HCT116 (cell line): ENCODE data around the gene APOD. TPM values are rescaled to one million over a fixed set of nuclear protein-coding genes. Genes with fewer than 3 reads are reported as not detected.

Experiments used
- ATAC-seq: fragments of 200-7000 bp; cut with Tn5 transposase; 2 replicates; pipeline ENCODE4 v1.9.1; 2020; ENCODE audit warnings: mild to moderate bottlenecking, moderate library complexity
- BruUV-seq: library from RNA; stranded (reverse); fragments of 400-500 nt; replicated peaks from 2 replicates; lab custom pipeline; 2021; lab: Mats Ljungman, UMichigan
- CTCF ChIA-PET: fragments of 300-600 bp; sonication (Branson Sonifier 250); formaldehyde crosslinking; loops from one replicate; lab custom pipeline; 2021; ENCODE audit warnings: antibody characterized with exemption; lab: Charles Lee
- POLR2A ChIA-PET: fragments of 300-600, 350-600 bp; sonication (Branson Sonifier 250); formaldehyde crosslinking; loops from one replicate; lab custom pipeline; 2021; ENCODE audit warnings: antibody characterized with exemption; lab: Charles Lee
- RAD21 ChIA-PET, 2 experiments: fragments of 300-600 bp; sonication (Branson Sonifier 250); formaldehyde crosslinking; loops; one replicate each; lab custom pipeline; 2023; ENCODE audit warnings: low total read pairs in 2 of 2; ENCODE audit not compliant: uncharacterized antibody in 2 of 2, unreplicated experiment in 2 of 2, low non-redundant PET in 1 of 2; lab: Charles Lee
- DNase-seq: peaks from one replicate; pipeline ENCODE4 v3.0.0-alpha.2; 2010; ENCODE audit warnings: low read depth, low spot score
- H2AFZ ChIP-seq: fragments of 200-600 bp; shearing (Covaris generic), sonication (generic); 2 replicates; pipeline ENCODE4 v1.6.1; 2017; ENCODE audit warnings: low read depth, mixed run types, mixed read lengths, antibody characterized with exemption, low read length; ENCODE audit not compliant: poor library complexity, severe bottlenecking
- H3K27ac ChIP-seq: 2 replicates; pipeline ENCODE4 v1.5.1; 2012; ENCODE audit warnings: low read depth, low read length
- H3K27me3 ChIP-seq: fragments of 200-600 bp; sonication (generic); 2 replicates; pipeline ENCODE4 v1.6.1; 2016; ENCODE audit warnings: mixed run types, low read length, mixed read lengths; ENCODE audit not compliant: insufficient read depth
- H3K36me3 ChIP-seq, 2 experiments: fragments of 200-500 bp in 1 of 2; fragments of 200-600 bp in 1 of 2; sonication (Bioruptor generic) in 1 of 2; sonication (generic) in 1 of 2; 2 replicates each; pipeline versions ENCODE4 v1.5.1 to v1.6.1; 2014 to 2016; ENCODE audit warnings: low read length in 2 of 2, inconsistent platforms in 1 of 2, mixed read lengths in 1 of 2, mixed run types in 1 of 2; ENCODE audit not compliant: insufficient read depth in 2 of 2, control insufficient read depth in 1 of 2
- H3K4me1 ChIP-seq, 2 experiments: fragments of 200-600 bp in 1 of 2; sonication (generic) in 1 of 2; 2 replicates each; pipeline versions ENCODE4 v1.5.1 to v1.6.1; 2012 to 2017; ENCODE audit warnings: low read length in 2 of 2, inconsistent platforms in 1 of 2, mild to moderate bottlenecking in 1 of 2, mixed read lengths in 1 of 2, mixed run types in 1 of 2, moderate library complexity in 1 of 2; ENCODE audit not compliant: insufficient read depth in 2 of 2, control insufficient read depth in 1 of 2
- H3K4me2 ChIP-seq: fragments of 200-600 bp; sonication (generic); 2 replicates; pipeline ENCODE4 v1.6.1; 2017; ENCODE audit warnings: mixed run types, low read length, mixed read lengths
- H3K4me3 ChIP-seq, 2 experiments: fragments of 200-600 bp in 1 of 2; sonication (generic) in 1 of 2; replicated peaks in 1 of 2; 2 replicates each; pipeline ENCODE4 v1.5.1; 2011 to 2016; ENCODE audit warnings: low read length in 2 of 2, control low read depth in 1 of 2, low read depth in 1 of 2, mild to moderate bottlenecking in 1 of 2, mixed read lengths in 1 of 2, mixed run types in 1 of 2
- H3K79me2 ChIP-seq: fragments of 200-600 bp; sonication (generic); 2 replicates; pipeline ENCODE4 v1.6.1; 2017; ENCODE audit warnings: mild to moderate bottlenecking, mixed run types, low read length, moderate library complexity, mixed read lengths; ENCODE audit not compliant: insufficient read depth
- H3K9ac ChIP-seq: fragments of 200-600 bp; sonication (generic); 2 replicates; pipeline ENCODE4 v1.6.1; 2016; ENCODE audit warnings: low read length, mixed read lengths
- H3K9me2 ChIP-seq: fragments of 200-600 bp; sonication (generic), shearing (Covaris generic); 2 replicates; pipeline ENCODE4 v1.6.1; 2017; ENCODE audit warnings: mixed run types, mild to moderate bottlenecking, moderate library complexity; ENCODE audit not compliant: insufficient read depth
- H3K9me3 ChIP-seq, 2 experiments: fragments of 200-500 bp in 1 of 2; fragments of 200-600 bp in 1 of 2; sonication (Bioruptor generic) in 1 of 2; sonication (generic) in 1 of 2; 2 replicates each; pipeline ENCODE4 v1.6.1; 2014 to 2017; ENCODE audit warnings: low read length in 2 of 2, mixed read lengths in 2 of 2, inconsistent platforms in 1 of 2, low read depth in 1 of 2, mild to moderate bottlenecking in 1 of 2, mixed run types in 1 of 2, moderate library complexity in 1 of 2; ENCODE audit not compliant: control insufficient read depth in 1 of 2, insufficient read depth in 1 of 2
- H4K20me1 ChIP-seq: fragments of 200-600 bp; sonication (generic), shearing (Covaris generic); 2 replicates; pipeline ENCODE4 v1.6.1; 2017; ENCODE audit warnings: mixed run types, mild to moderate bottlenecking, moderate library complexity; ENCODE audit not compliant: insufficient read depth
- CBX3 ChIP-seq: IDR thresholded peaks from 2 replicates; pipeline ENCODE4 v1.6.1; 2012; ENCODE audit warnings: low read depth
- EGR1 ChIP-seq: IDR thresholded peaks from 2 replicates; pipeline ENCODE4 v1.6.1; 2012; ENCODE audit warnings: low read depth
- EZH2 ChIP-seq: fragments of 200-600 bp; sonication (generic); IDR thresholded peaks from 2 replicates; pipeline ENCODE4 v1.6.1; 2017; ENCODE audit warnings: antibody characterized with exemption, mixed run types
- EZH2phosphoT487 ChIP-seq: fragments of 200-600 bp; IDR thresholded peaks from 2 replicates; pipeline ENCODE4 v1.6.1; 2018; ENCODE audit warnings: antibody characterized with exemption, borderline replicate concordance
- FOSL1 ChIP-seq: IDR thresholded peaks from 2 replicates; pipeline ENCODE4 v1.6.1; 2012; ENCODE audit warnings: low read depth
- JUND ChIP-seq: IDR thresholded peaks from 2 replicates; pipeline ENCODE4 v1.6.1; 2012
- POLR2A ChIP-seq: IDR thresholded peaks from 2 replicates; pipeline ENCODE4 v1.7.0; 2011; ENCODE audit warnings: borderline replicate concordance; ENCODE audit not compliant: insufficient read depth, insufficient read length; ENCODE audit errors: extremely low read depth
- POLR2AphosphoS5 ChIP-seq: IDR thresholded peaks from 2 replicates; pipeline ENCODE4 v1.6.1; 2011; ENCODE audit warnings: mild to moderate bottlenecking, low read depth, low read length, moderate library complexity
- RAD21 ChIP-seq: IDR thresholded peaks from 2 replicates; pipeline ENCODE4 v1.6.1; 2012; ENCODE audit warnings: low read depth, mild to moderate bottlenecking
- SIN3A ChIP-seq: IDR thresholded peaks from 2 replicates; pipeline ENCODE4 v1.6.1; 2012; ENCODE audit warnings: low read depth
- SRF ChIP-seq: IDR thresholded peaks from 2 replicates; pipeline ENCODE4 v1.6.1; 2012; ENCODE audit warnings: low read depth
- TCF7L2 ChIP-seq: IDR thresholded peaks from 2 replicates; pipeline ENCODE4 v1.7.0; 2011; ENCODE audit warnings: borderline replicate concordance, inconsistent platforms; ENCODE audit not compliant: insufficient read depth, insufficient read length; ENCODE audit errors: extremely low read depth
- YY1 ChIP-seq: IDR thresholded peaks from 2 replicates; pipeline ENCODE4 v1.6.1; 2011; ENCODE audit warnings: low read length, low read depth, moderate library complexity, mild to moderate bottlenecking; ENCODE audit not compliant: insufficient replicate concordance; ENCODE audit errors: extremely low read depth
- ZNF274 ChIP-seq: fragments of 200-500 bp; sonication (Bioruptor generic); IDR thresholded peaks from 2 replicates; pipeline ENCODE4 v1.6.1; 2014; ENCODE audit warnings: mild to moderate bottlenecking, low read depth, low read length, inconsistent platforms
- intact Hi-C: fragments of 100-400 bp; cut with micrococcal nuclease; formaldehyde crosslinking; loops from 2 replicates; pipeline ENCODE4 v1.10.0; 2022
- total RNA-seq: library from RNA; stranded (reverse); gene quantifications from one replicate; pipeline ENCODE4 v1.2.1, GENCODE V29; 2021; ENCODE audit not compliant: unreplicated experiment
- TF ChIP-seq, protein P1 (sequence below): IDR thresholded peaks from 2 replicates; pipeline ENCODE4 v1.6.1; 2012
- TF ChIP-seq, protein P2 (sequence below): IDR thresholded peaks from 2 replicates; pipeline ENCODE4 v1.6.1; 2012
- TF ChIP-seq, protein P3 (sequence below): IDR thresholded peaks from 2 replicates; pipeline ENCODE4 v1.6.1; 2012; ENCODE audit warnings: low read depth
- TF ChIP-seq, protein P4 (sequence below), 3 experiments: fragments of 200-600 bp in 1 of 3; sonication (generic) in 1 of 3; IDR thresholded peaks in 2 of 3; conservative IDR thresholded peaks in 1 of 3; 2 replicates each; pipeline ENCODE4 v1.5.1; 2012 to 2017; ENCODE audit warnings: low read depth in 2 of 3, low read length in 2 of 3, antibody characterized with exemption in 1 of 3, borderline replicate concordance in 1 of 3, control low read depth in 1 of 3, mild to moderate bottlenecking in 1 of 3, mixed read lengths in 1 of 3, mixed run types in 1 of 3, moderate library complexity in 1 of 3; ENCODE audit not compliant: insufficient read depth in 1 of 3

APOD gene
- total RNA-seq, 1 experiment from 2014 or later = 0.76 TPM

DNA sequence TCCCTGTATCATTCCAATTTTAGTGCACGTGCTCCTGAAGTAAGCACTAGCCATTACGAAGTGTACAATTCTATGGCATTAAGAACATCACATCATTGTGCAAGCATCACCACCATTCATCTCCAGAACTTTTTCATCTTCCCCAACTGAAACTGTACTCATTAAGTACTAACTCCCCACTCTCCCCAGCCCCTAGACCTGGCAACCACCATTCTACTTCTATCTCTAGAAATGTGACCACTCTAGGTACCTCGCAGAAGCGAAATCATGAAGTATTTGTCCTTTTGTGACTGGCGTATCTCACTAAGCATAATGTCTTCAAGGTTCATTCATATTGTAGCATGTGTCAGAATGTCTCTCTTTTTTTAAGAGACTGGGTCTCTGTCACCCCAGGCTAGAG is 52.1 kb downstream of the APOD start:
- H3K4me1 ChIP-seq = no peaks in the 10 kb centered on the region
- H3K4me2 ChIP-seq = no peak overlapping the region
- H2AFZ ChIP-seq = no peak overlapping the region
- ChIA-PET POLR2A (no interaction called here), CTCF (no interaction called here), RAD21 (no interaction called here)
- intact Hi-C loops = no loop called here
- TF ChIP-seq TCF7L2 (no peak), POLR2A (no peak), SRF (no peak), CBX3 (no peak), EZH2 (no peak), SIN3A (no peak), YY1 (no peak), EGR1 (no peak), JUND (no peak), FOSL1 (no peak), ZNF274 (no peak), EZH2phosphoT487 (no peak), RAD21 (no peak), POLR2AphosphoS5 (no peak)
- TF ChIP-seq, protein P1, sequence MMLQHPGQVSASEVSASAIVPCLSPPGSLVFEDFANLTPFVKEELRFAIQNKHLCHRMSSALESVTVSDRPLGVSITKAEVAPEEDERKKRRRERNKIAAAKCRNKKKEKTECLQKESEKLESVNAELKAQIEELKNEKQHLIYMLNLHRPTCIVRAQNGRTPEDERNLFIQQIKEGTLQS = no peak
- TF ChIP-seq, protein P2, sequence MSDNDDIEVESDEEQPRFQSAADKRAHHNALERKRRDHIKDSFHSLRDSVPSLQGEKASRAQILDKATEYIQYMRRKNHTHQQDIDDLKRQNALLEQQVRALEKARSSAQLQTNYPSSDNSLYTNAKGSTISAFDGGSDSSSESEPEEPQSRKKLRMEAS = no peak
- TF ChIP-seq, protein P3, sequence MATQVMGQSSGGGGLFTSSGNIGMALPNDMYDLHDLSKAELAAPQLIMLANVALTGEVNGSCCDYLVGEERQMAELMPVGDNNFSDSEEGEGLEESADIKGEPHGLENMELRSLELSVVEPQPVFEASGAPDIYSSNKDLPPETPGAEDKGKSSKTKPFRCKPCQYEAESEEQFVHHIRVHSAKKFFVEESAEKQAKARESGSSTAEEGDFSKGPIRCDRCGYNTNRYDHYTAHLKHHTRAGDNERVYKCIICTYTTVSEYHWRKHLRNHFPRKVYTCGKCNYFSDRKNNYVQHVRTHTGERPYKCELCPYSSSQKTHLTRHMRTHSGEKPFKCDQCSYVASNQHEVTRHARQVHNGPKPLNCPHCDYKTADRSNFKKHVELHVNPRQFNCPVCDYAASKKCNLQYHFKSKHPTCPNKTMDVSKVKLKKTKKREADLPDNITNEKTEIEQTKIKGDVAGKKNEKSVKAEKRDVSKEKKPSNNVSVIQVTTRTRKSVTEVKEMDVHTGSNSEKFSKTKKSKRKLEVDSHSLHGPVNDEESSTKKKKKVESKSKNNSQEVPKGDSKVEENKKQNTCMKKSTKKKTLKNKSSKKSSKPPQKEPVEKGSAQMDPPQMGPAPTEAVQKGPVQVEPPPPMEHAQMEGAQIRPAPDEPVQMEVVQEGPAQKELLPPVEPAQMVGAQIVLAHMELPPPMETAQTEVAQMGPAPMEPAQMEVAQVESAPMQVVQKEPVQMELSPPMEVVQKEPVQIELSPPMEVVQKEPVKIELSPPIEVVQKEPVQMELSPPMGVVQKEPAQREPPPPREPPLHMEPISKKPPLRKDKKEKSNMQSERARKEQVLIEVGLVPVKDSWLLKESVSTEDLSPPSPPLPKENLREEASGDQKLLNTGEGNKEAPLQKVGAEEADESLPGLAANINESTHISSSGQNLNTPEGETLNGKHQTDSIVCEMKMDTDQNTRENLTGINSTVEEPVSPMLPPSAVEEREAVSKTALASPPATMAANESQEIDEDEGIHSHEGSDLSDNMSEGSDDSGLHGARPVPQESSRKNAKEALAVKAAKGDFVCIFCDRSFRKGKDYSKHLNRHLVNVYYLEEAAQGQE = no peak
- TF ChIP-seq, protein P4, sequence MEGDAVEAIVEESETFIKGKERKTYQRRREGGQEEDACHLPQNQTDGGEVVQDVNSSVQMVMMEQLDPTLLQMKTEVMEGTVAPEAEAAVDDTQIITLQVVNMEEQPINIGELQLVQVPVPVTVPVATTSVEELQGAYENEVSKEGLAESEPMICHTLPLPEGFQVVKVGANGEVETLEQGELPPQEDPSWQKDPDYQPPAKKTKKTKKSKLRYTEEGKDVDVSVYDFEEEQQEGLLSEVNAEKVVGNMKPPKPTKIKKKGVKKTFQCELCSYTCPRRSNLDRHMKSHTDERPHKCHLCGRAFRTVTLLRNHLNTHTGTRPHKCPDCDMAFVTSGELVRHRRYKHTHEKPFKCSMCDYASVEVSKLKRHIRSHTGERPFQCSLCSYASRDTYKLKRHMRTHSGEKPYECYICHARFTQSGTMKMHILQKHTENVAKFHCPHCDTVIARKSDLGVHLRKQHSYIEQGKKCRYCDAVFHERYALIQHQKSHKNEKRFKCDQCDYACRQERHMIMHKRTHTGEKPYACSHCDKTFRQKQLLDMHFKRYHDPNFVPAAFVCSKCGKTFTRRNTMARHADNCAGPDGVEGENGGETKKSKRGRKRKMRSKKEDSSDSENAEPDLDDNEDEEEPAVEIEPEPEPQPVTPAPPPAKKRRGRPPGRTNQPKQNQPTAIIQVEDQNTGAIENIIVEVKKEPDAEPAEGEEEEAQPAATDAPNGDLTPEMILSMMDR (IDR thresholded peaks at IDR 0.05 in 2 of 3, conservative IDR thresholded peaks at IDR 0.05 in 1 of 3; ENCODE audit: borderline replicate concordance in 1 of 3, insufficient read depth in 1 of 3, low read depth in 2 of 3, low read length in 2 of 3) = no peak
- H4K20me1 ChIP-seq = no peaks in the 10 kb centered on the region
- H3K9ac ChIP-seq = no peak overlapping the region
- H3K27me3 ChIP-seq = no peaks in the 10 kb centered on the region
- no peaks in the 10 kb centered on the region for H3K9me2 ChIP-seq
- H3K9me3 ChIP-seq = no peaks in the 10 kb centered on the region
- DNase-seq (no peak), ATAC-seq (no peak)
- no peaks in the 10 kb centered on the region for H3K36me3 ChIP-seq
- no peak overlapping the region for H3K27ac ChIP-seq
- BruUV-seq = no TSS peak
- no peak overlapping the region for H3K4me3 ChIP-seq
- peaks cover 46% of the 10 kb centered on the region for H3K79me2 ChIP-seq
